OCI-M2 (cell line): ENCODE measurements around the gene PPP1R17.

Experiments
- DNase-seq: peaks from one replicate; lab custom pipeline; 2025; ENCODE audit not compliant: unreplicated experiment; lab: John Stamatoyannopoulos, UW

The PPP1R17 gene

GRCh38 chr7:31699050-31699449 lies 12.0 kb downstream of the PPP1R17 start:
- no peak for DNase-seq

- no peak for DNase-seq
These were observed 15.3 kb downstream of the PPP1R17 start for GRCh38 chr7:31702354-31702753.

GRCh38 chr7:31705377-31705776 lies 18.4 kb downstream of the PPP1R17 start:
- DNase-seq = no peak

GRCh38 chr7:31707089-31707488 lies 20.1 kb downstream of the PPP1R17 start:
- DNase-seq = no peak

GRCh38 chr7:31710171-31710570 lies 23.2 kb downstream of the PPP1R17 start:
- no peak for DNase-seq

GRCh38 chr7:31716355-31716754 lies 29.3 kb downstream of the PPP1R17 start:
- no peak for DNase-seq

GRCh38 chr7:31720366-31720765 lies 33.4 kb downstream of the PPP1R17 start:
- DNase-seq = no peak

GRCh38 chr7:31724696-31725095 lies 37.7 kb downstream of the PPP1R17 start:
- no peak for DNase-seq

- no peak for DNase-seq
These were observed 42.3 kb downstream of the PPP1R17 start for GRCh38 chr7:31729195-31729804.

GRCh38 chr7:31734456-31734855 lies 47.4 kb downstream of the PPP1R17 start:
- no peak for DNase-seq

GRCh38 chr7:31735991-31736982 lies 49.3 kb downstream of the PPP1R17 start:
- DNase-seq = no peak

GRCh38 chr7:31741852-31742251 lies 54.8 kb downstream of the PPP1R17 start:
- no peak for DNase-seq

- DNase-seq = no peak
These were observed 57.4 kb downstream of the PPP1R17 start for GRCh38 chr7:31744294-31744874.

GRCh38 chr7:31747553-31747952 lies 60.5 kb downstream of the PPP1R17 start:
- DNase-seq = no peak

GRCh38 chr7:31748084-31748483 lies 61.1 kb downstream of the PPP1R17 start:
- DNase-seq = no peak

- DNase-seq = no peak
These were observed 64.7 kb downstream of the PPP1R17 start for GRCh38 chr7:31751726-31752125.
